ENCODE data around the gene OVOL1. TPM values are rescaled to one million over a fixed set of nuclear protein-coding genes. Genes with fewer than 3 reads are reported as not detected.

Gene OVOL1
- total RNA-seq, 4 donors from 2014 or later, result 0.62 TPM; not detected in 3

- TF ChIP-seq EP300 (IDR thresholded peaks at IDR 0.05), result no peak
- TF ChIP-seq POLR2A (IDR thresholded peaks at IDR 0.05), result no peak
- TF ChIP-seq CTCF (IDR thresholded peaks at IDR 0.05), result no peak
- TF ChIP-seq POLR2AphosphoS5 (IDR thresholded peaks at IDR 0.05), result no peak
- no peak overlapping the region for H3K4me3 ChIP-seq
- H3K9me3 ChIP-seq, result no peaks in the 10 kb centered on the region
- 93% methylated on average over 5 of the region's 9 CpGs; no CpG with 5 or more reads in 1 of the 2 donors for WGBS, 2 donors (ENCODE audit: low coverage in 1 of 2)
- no peak overlapping the region for H3K27ac ChIP-seq
- ATAC-seq, result no peak
- H3K27me3 ChIP-seq, result peaks cover 20% of the 10 kb centered on the region
- H3K4me1 ChIP-seq, result no peaks in the 10 kb centered on the region
- no peaks in the 10 kb centered on the region for H3K36me3 ChIP-seq
These were observed 22.6 kb downstream of the OVOL1 start for GRCh38 chr11:65809496-65809895.

GRCh38 chr11:65810046-65810868 lies 23.4 kb downstream of the OVOL1 start:
- Histone ChIP-seq H3K36me3 (peaks cover 0 to 6% of the 10 kb centered on the region in 2 donors), H3K4me3 (no peak overlapping the region), H3K27ac (no peak overlapping the region), H3K27me3 (peaks cover 13% of the 10 kb centered on the region), H3K9me3 (no peaks in the 10 kb centered on the region), H3K4me1 (peaks cover 0 to 4% (median 0%) of the 10 kb centered on the region in 3 donors)
- no peak for ATAC-seq
- TF ChIP-seq EP300 (IDR thresholded peaks at IDR 0.05) (no peak), POLR2A (IDR thresholded peaks at IDR 0.05) (no peak), POLR2AphosphoS5 (IDR thresholded peaks at IDR 0.05) (no peak), CTCF (IDR thresholded peaks at IDR 0.05) (no peak)
- 21 to 78% methylated on average over 4 to 7 of the region's 23 CpGs for WGBS, 2 donors (ENCODE audit: low coverage in 1 of 2)

- no peaks in the 10 kb centered on the region for H3K9me3 ChIP-seq
- ATAC-seq, result no peak
- peaks cover 0 to 10% of the 10 kb centered on the region in 2 donors for H3K36me3 ChIP-seq
- WGBS, 2 donors (ENCODE audit: low coverage in 1 of 2), result 50 to 67% methylated on average over 3 of the region's 19 CpGs
- H3K4me3 ChIP-seq, result no peak overlapping the region
- no peak for TF ChIP-seq POLR2A (IDR thresholded peaks at IDR 0.05)
- no peak for TF ChIP-seq EP300 (IDR thresholded peaks at IDR 0.05)
- no peak for TF ChIP-seq POLR2AphosphoS5 (IDR thresholded peaks at IDR 0.05)
- TF ChIP-seq CTCF (IDR thresholded peaks at IDR 0.05), result no peak
- H3K4me1 ChIP-seq, result peaks cover 0 to 20% (median 0%) of the 10 kb centered on the region in 3 donors
- no peak overlapping the region for H3K27ac ChIP-seq
- H3K27me3 ChIP-seq, result peaks cover under 1% of the 10 kb centered on the region
These were observed 25.1 kb downstream of the OVOL1 start for GRCh38 chr11:65811764-65812475.

- Histone ChIP-seq H3K4me1 (peaks cover 0 to 32% (median 0%) of the 10 kb centered on the region in 3 donors), H3K36me3 (peaks cover 0 to 10% of the 10 kb centered on the region in 2 donors), H3K27me3 (no peaks in the 10 kb centered on the region), H3K9me3 (no peaks in the 10 kb centered on the region), H3K27ac (no peak overlapping the region), H3K4me3 (no peak overlapping the region)
- no peak for ATAC-seq
- TF ChIP-seq EP300 (IDR thresholded peaks at IDR 0.05) (no peak), POLR2A (IDR thresholded peaks at IDR 0.05) (no peak), CTCF (IDR thresholded peaks at IDR 0.05) (no peak), POLR2AphosphoS5 (IDR thresholded peaks at IDR 0.05) (no peak)
- WGBS, 2 donors (ENCODE audit: low coverage in 1 of 2), result 53 to 64% methylated on average over 13 to 14 of the region's 18 CpGs
These were observed 27.5 kb downstream of the OVOL1 start for GRCh38 chr11:65814131-65814985.

Measured in gastroesophageal sphincter (tissue), 4 donors.